Left cardiac atrium (tissue), 4 donors: ENCODE results near the gene HS3ST1. TPM values are rescaled to one million over a fixed set of nuclear protein-coding genes. Genes with fewer than 3 reads are reported as not detected.

Source experiments
- ATAC-seq, 2 donors: fragments of 200-7000 bp; cut with Tn5 transposase; one replicate each; pipeline ENCODE4 v1.9.1; 2020; ENCODE audit warnings: mild to moderate bottlenecking in 2 of 2, moderate library complexity in 2 of 2
- DNase-seq: peaks from one replicate; pipeline ENCODE4 v3.0.0-alpha.2; 2020
- intact Hi-C, 2 donors: fragments of 100-400 bp; cut with DNase I; formaldehyde crosslinking; loops; one replicate each; pipeline versions ENCODE4 v1.14.1 to v1.15.1; 2022 to 2023
- total RNA-seq, 2 donors: library from RNA; stranded (reverse); fragmentation: NEBNext Ultra II Directional; extraction: Animal tissue kit (Norgen Biotek cat#: 25700); gene quantifications; one replicate each; pipeline ENCODE4 v1.2.1, GENCODE V29; 2021
- donor health status: DM: no; HTN: yes; CAD: no.
- donor health status: DM: no; HTN: yes; CAD: no; lungs with severe emphysema.
- donor health status: DM: yes; HTN: yes; CAD: no.
- donor health status: Dilated cardiomyopathy.

HS3ST1 gene
- total RNA-seq, 2 donors from 2014 or later: 1.9 to 7.6 TPM

DNA sequence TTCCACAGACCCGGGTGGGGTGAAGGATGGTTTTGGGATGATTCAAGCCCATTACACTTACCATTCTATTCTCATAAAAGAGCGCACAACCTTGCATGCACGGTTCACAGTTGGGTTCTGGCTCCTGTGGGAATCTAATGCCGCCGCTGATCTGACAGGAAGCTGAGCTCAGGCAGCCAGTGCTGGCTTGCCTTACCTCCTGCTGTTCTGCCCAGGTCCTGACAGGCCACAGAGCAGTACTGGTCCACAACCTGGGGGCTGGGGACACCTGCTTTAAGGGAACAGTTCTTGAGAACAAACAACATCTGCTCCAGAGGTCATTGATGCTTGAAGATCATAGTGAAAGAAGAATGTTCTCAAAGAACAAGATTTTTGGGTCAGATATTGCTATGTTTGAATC, 8.0 kb upstream of the HS3ST1 start:
- no peak for ATAC-seq
- DNase-seq: no peak
- intact Hi-C loops: no loop called here

DNA sequence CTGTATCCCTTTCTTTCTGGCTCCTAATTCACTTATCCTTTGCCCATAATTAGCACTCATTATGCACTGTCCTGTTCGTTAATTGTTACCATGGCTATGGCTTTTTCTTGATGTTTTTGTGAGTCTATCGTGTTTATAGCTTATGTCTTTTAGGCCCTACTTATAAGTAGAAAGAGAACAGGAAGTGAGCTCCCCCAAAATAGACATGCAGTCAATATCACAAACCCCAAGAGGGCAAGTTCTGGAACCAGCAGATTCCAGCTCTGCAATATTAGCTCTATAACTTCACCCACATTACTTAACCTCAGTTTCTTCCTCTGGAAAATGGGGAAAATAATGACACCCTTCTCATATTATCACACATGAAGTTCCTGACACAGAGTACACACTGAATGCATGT, 7.4 kb upstream of the HS3ST1 start:
- ATAC-seq (no peak), DNase-seq (no peak)
- intact Hi-C loops: no loop called here

DNA sequence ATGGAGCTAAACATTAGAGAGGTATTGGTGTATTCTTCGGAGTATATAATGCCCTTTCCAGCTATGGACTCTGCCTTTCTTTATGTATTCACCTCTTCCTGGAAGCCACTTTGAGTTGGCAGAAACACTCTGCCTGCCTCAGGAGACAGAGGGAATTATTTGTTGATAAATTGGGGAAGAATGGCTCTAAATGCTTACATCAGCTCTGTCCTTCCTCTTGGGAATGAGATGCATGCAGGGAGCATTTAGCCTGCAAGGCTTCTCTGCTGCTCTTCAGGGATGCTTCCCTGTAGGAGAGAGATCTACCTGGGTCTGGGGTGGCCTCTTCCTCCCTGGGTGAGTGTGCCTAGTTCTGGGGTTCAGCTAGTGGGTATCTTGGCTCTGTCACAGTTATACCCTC, 6.9 kb upstream of the HS3ST1 start:
- DNase-seq (no peak), ATAC-seq (no peak)
- intact Hi-C loops: no loop called here

DNA sequence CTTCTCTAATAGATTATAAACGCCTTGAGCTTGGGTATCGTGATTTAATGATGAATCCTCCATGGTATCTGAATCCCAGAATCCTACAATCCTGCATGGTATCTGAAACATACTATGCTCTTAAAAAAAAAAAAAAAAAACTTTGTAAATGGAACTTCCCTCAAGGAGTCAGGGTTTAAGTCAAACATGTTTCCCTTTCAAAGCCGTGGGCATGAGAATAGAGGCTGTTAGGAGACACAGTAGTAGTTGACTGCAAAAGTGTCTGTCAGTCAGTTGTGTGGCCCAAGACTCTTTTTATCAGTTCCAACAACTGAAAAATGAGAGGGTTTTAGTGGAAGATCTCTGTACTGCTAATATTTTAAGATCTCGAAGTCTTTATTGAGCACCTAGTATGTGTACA, 2.4 kb upstream of the HS3ST1 start:
- intact Hi-C loops: no loop called here
- ATAC-seq (no peak), DNase-seq (no peak)

DNA sequence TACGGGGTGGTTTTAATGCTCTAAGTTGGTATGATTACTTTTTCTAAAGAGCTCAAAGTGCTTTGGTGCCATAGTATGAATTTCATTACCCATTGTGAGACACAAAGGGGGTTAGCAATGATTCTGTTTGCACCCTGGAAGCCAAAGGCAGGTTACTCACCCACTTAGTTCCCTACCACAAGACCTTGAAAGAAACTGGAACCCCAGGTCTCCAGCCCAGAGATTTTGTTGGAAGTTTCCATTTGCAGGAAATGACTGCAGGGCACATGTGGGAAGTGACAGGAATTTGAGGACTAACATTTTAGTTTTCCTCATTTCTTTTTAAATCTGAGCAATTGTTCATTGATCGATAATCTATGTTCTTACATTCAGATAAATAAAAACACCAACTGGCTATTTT, 1.8 kb upstream of the HS3ST1 start:
- intact Hi-C loops: no loop called here
- ATAC-seq (no peak), DNase-seq (no peak)

DNA sequence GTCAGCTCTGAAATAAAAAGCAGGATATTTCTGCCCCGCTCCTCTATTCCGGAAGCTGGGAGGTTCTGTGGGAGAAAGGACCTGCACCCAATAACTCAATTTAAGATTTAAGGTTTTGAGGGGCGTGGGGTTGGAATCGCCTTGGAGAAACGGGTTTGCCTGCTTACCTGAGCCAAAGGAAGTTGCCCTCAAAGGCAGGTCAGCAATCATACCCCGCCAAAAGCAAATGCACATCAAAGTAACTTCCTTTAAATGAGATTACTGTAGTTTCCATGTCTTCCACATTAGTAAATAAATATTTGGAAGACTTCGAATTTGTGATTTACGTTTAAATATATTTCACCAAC, 978 bp upstream of the HS3ST1 start:
- DNase-seq (no peak), ATAC-seq (no peak)
- intact Hi-C loops: loop anchor here (5.0 to 10.0 kb wide), 3 partner anchors 193 to 847 kb away; no protein-coding TSS in a partner anchor

DNA sequence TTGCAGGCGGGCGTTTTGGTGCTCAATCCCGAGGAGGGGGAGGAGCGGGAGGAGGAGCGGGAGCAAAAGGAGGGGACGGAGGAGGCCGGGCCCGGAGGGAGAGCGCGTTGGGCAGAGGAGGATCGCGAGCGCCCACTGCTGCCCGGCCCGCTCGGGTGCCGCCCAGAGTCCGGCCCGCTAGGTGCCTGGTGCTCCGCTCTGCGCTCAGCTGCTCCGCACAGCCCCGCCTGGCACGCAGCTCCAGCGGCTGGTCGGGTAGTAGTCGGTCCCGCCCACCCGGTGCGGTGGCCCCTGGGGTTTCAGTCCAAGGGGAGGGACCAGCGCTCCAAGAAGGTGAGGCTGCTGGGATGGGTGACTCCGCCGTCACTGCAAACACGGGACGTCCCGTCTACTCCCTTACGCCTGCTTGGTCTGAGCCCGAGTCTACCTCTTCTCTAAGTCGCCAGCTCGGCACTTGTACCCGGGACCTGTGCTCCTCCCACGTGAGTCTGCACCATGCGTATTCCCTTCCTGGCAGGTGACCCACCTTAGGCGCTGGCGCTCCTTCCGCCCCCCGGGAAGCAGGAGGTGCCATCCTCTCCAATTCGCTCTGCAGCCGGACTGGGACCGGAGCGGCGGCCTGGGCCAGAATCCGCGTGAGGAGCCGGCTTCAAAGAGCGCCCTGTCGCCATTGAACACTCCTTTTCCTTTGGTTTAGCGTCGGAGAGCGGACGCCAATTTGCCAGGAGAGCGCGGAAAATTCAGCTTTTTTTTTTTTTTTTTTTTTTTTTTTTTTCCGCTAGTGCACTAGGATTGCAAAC, 405 bp upstream of the HS3ST1 start:
- ATAC-seq (peak; percentile 94 to 98), DNase-seq (peak; percentile 89)
- intact Hi-C loops: loop anchor here (5.0 to 10.0 kb wide), 3 partner anchors 193 to 847 kb away; no protein-coding TSS in a partner anchor

DNA sequence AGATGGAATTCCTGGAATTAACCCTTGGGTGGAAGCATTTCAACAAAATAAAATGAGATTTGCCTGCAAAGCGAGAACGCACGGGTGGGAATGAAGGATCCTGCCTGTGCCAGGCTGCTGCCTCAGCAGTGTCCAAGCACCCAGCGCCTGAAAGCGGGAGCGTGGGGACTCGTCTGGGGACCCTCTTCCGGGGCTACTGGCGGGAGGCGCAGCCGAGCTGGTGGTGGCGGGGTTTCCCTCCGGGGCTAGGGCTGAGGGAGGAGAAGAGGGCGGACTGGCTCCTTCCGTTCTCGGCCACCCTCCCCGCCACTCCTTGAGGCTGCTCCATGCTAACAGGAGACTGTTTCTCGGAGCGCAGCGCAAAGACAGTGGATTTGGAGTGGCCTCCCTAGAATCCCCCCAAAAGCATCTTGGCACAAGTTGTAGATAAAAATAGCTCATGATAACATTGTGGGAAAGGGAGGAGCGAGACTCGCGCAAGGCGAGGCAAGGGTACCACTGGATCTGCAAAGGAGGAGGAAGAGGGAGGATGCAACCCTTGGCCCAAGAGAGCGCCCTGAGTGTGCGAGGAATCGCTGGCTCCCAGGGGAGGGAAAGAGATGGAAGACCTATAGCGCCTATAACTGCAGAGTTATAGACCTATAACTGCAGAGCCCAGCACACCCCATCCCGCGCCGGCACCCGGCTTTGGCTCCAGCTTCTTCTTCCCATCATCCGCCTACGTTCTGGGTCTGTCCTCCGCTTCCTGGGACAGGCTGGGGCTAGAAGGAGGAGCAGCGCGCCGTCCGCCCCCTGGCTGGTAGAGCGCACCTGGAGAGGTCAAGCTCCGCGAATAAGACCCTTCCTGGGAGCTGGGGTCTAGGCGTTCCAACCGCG, 1.3 kb downstream of the HS3ST1 start:
- peak; percentile 25 for DNase-seq
- ATAC-seq: peak in 1 of 2 donors; percentile 6
- intact Hi-C loops: loop anchor here (5.0 to 10.0 kb wide), 3 partner anchors 195 to 845 kb away; no protein-coding TSS in a partner anchor

DNA sequence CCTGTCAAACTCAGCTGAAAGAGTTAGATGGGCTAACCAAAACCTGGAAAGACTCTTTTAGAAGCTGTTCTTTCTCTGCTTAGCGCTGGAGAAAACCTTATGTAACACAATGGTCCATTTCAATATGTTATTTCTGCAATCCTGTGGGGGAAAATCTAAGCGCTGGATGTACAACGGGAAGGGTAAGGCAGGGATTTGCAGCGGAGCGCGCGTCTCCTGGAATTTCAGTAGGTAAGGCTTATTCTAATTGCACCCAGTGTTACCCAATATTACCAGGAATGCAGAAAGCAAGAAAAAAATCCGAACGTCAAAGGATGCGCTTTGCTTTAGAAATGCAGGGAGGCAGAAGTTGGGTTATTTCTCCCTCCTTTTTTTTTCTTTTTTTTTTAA, 2.0 kb downstream of the HS3ST1 start:
- no peak for ATAC-seq
- DNase-seq: no peak
- intact Hi-C loops: loop anchor here (5.0 to 10.0 kb wide), 3 partner anchors 196 to 844 kb away; no protein-coding TSS in a partner anchor

DNA sequence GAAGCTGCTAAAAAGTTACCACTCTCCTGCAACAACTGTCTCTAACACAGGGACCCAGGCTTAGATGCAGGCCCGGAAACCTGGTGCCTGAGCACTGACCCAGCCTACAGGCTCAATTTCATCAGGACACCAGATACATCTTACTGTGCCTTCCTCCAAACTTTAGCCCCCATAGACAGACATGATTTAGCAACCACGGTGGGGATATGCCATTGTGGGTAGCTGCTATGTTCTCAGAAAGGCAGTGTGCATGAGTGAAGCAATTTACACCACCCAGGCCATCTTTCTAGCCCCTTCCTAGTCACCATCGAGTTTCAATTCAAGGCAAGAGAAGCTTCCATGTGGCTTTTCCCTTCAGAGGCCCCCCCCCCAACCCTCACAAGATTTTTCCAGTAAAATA, 2.7 kb downstream of the HS3ST1 start:
- intact Hi-C loops: loop anchor here (5.0 to 10.0 kb wide), 3 partner anchors 196 to 844 kb away; no protein-coding TSS in a partner anchor

DNA sequence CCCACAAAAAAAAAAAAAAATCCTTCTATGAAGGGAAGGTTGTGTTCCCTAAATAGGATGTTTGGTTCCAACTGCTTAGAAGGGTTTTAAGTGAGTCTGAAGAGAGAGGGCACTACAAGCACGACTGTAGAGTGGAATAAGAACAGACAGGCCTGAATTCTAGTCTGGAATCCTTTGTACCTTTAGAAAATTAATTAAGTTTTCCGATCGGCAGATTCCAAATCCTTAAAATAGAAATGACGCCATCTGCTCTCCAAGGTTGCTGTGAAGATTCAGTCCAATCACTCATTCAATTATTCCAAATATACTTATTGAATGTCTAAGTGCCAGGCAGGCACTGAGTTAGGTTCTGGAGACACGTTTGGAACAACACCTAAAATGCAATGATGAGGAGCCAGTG, 3.8 kb downstream of the HS3ST1 start:
- intact Hi-C loops: loop anchor here (5.0 to 10.0 kb wide), 4 partner anchors 197 to 843 kb away; no protein-coding TSS in a partner anchor
- DNase-seq: no peak
- ATAC-seq: no peak

More for the DNA sequence above, 2.7 kb downstream of the HS3ST1 start:
- no peak for DNase-seq
- ATAC-seq: no peak

DNA sequence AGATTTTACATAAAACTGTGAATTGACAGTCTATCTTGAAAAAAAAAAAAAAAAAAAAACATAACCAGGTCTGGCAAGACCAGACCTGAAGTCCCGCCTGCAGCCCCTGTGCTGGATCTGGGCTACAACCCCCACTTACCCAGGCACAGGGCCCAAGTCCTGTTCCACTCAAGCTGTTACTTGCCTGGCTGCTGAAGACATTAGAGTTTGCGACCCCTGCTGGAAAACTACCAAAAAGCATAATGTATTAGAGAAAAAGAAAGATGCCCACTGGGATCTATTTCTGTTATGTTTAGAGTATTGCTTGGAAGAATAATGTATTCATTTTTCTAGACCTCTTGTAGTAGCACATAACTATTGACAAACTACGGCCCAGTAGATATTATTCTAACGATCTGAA, 4.7 kb downstream of the HS3ST1 start:
- intact Hi-C loops: loop anchor here (5.0 to 10.0 kb wide), 2 partner anchors 298 to 301 kb away; no protein-coding TSS in a partner anchor
- DNase-seq (peak; percentile 23), ATAC-seq (no peak)

DNA sequence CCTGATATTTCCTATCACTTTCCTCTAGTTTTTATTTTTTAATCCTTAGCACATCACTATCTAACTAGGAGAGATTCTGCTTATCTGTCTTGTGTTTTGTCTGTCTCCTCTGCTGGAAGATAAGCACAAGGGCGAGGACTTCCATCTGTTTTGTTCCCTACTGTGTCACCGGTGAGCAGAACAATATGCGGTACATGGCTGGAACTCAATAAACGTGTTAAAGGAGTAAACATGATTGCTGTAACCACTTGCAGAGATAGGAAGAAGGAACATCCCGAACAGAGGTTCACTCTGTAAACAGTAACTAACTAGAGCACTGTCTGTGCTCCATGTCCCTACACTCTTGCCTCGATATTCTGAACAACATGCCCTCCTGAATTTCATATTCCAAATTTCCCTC, 5.2 kb downstream of the HS3ST1 start:
- ATAC-seq: no peak

DNA sequence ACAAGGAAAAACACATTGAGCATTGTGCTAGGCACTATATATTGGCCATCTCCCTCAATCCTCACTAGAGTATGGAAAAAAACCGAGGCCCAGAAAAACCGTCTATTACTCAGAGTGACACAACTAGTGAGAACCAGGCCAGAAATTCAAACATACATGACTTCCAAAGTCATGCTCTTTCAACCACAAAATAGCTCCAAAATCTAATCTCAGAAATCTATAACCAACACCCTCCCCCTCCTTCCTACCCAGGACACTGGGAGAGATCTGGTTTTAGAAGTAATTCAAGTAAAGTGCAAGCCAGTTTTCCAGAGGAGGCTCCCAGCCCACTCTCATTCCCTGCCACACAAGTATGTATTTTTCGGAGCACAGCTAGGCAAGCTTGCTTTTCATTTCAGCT, 7.6 kb downstream of the HS3ST1 start:
- intact Hi-C loops: loop anchor here (5.0 to 10.0 kb wide), 2 partner anchors 301 to 304 kb away; no protein-coding TSS in a partner anchor

More for the DNA sequence above, 5.2 kb downstream of the HS3ST1 start:
- intact Hi-C loops: loop anchor here (5.0 to 10.0 kb wide), 2 partner anchors 299 to 301 kb away; no protein-coding TSS in a partner anchor
- no peak for DNase-seq

DNA sequence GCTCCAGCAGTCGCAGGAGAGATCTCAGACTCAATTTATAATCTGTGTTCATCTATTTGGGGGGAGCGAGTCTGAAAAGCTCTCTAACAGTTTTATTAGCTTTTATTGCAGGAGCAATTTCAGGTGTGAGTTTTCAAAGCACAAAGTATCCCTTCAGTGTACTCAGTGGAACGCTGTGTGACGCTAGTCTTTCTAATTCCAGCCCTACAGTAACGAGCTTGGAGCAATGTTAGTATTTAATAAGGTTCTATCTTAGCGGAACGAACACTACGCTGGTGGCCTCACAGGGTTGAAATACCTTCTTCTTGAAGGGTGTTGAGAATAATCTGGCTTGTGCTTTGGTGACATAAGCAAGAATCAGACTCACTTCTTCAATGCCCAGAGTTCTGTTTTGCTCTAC, 8.4 kb downstream of the HS3ST1 start:
- no peak for ATAC-seq
- no peak for DNase-seq
- intact Hi-C loops: loop anchor here (5.0 to 10.0 kb wide), 2 partner anchors 302 to 304 kb away; no protein-coding TSS in a partner anchor

More for the DNA sequence above, 7.6 kb downstream of the HS3ST1 start:
- DNase-seq (no peak), ATAC-seq (peak in 1 of 2 donors; percentile 38)

DNA sequence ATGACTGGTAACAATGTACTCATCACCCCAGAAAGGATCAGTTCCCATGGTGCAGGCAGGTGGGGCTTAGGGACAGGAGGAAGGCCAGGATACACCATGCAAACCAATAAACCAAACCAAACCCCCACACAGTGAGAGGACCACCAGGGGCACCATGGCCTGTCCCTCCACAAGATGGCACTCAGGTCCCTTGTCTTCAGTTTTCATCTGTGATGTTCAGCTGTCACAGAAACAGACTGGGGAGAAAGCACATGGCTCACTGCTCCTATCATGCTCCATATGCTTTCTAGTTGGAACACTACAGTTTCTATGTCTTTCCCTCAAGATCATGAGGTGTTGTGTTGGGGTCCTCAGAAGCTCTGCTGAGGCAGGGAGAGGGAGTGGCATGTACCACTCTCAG, 10.1 kb downstream of the HS3ST1 start:
- ATAC-seq (no peak), DNase-seq (no peak)
- intact Hi-C loops: no loop called here

DNA sequence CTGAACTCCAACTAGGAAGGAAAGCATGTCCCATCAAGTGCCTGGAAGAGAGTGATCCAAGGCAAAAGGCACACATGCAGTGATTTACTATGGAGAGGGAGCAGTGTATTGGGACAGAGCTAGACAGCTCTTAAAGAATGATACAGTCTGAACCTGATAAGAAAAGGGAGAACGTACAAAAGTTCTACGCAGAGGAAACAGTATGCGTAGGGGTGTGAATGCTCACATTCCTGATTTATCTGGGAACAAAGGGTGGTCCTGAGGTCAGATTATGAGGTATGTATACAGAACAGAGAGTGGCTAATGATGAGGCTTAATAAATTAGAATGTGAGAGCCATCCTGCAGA, 12.0 kb downstream of the HS3ST1 start:
- intact Hi-C loops: no loop called here
- ATAC-seq (peak in 1 of 2 donors; percentile 72), DNase-seq (no peak)

DNA sequence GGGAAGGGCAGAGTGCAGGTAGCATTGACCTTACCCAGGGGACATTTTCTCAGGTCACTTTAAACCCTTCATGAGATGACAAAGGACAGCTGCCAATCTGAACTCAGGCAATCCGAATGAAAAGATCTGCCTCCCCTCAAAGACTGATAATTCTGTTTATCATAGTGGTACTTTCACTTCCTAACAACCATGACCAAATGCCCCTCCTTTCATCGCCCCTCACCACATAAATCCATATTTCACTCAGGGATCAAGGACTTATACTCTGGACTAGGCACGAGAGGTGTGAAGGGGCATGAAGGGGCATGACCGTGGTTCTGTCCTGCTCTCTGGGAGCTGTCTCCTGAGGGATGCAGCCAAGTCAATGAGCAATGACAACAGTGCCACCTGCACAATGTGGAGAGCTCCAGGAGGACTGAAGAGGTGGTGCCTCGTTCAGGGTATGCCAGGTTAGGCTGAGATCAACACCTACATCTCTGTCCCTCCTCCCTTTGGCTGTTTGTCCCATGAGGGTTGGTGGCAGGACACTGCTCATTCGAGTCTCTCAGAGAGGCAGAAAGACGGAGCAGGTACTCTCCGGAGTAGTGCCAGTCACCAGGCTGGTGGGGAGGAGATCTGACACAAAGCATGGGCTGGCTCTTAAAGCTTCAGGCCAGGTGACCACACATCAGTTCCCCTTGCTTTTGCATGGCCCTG, 12.5 kb downstream of the HS3ST1 start:
- intact Hi-C loops: no loop called here
- DNase-seq (no peak), ATAC-seq (peak in 1 of 2 donors; percentile 30)

DNA sequence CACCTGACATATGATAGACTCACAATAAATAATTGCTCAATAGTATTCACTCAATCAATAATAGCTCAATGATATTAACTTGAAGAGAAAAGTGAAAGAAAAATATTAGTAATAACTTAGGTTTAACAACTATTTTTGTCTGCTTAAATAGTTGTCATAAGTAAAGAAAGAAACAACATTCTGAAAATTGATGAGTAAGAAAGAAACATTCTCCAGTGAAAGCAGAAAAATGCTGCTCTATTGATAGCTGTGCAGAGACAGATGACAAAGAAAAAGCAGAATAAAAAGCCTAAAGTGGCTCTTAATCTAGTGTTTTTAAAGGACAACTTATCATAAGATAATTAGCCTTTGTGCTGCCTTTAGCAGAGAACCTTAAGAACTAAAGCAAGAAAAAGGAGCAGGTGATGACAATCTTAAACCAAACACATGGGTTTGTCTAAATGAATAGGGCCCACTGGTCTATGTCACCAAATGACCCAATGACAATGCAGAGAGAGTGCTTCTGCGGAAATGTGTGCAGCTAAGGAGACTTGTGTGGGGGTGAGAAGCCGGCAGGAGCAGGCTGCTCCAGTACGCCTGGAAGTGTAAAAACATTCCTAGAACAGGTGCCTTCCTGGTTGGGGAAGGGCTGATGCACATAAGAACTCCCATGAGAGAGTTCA, 13.2 kb downstream of the HS3ST1 start:
- DNase-seq (no peak), ATAC-seq (no peak)
- intact Hi-C loops: no loop called here
